ENCODE results near the gene ZC3H6. TPM values are rescaled to one million over a fixed set of nuclear protein-coding genes. Genes with fewer than 3 reads are reported as not detected.

ZC3H6 gene
- polyA plus RNA-seq, 2 of the 4 experiments (the other 2 are of a cell fraction), result 0.75 to 1.9 TPM

GRCh38 chr2:112256654-112257053, 18.7 kb upstream of the ZC3H6 start:
- 90% methylated on average over 2 of the region's 2 CpGs for WGBS (ENCODE audit: missing lambda C conversion rate)
- ATAC-seq, result no peak
- ChIA-PET CTCF (no interaction called here), POLR2A (no interaction called here)
- no peak overlapping the region for H3K4me2 ChIP-seq
- no peak for DNase-seq (ENCODE audit: low read depth in 1 of 2, low spot score in 1 of 2)
- H3K4me3 ChIP-seq, result no peak overlapping the region
- H3K9me3 ChIP-seq, result no peaks in the 10 kb centered on the region
- peaks cover 7% of the 10 kb centered on the region; the same call in 2 of the 3 replicates for H3K4me1 ChIP-seq
- no peak for FAIRE-seq
- TF ChIP-seq CTCF (IDR thresholded peaks at IDR 0.05) (no peak), USF2 (IDR thresholded peaks at IDR 0.05) (no peak), HDAC2 (IDR thresholded peaks at IDR 0.05) (no peak), PBX3 (IDR thresholded peaks at IDR 0.05) (no peak), BHLHE40 (IDR thresholded peaks at IDR 0.05; ENCODE audit: low read depth, low read length) (no peak), MAZ (IDR thresholded peaks at IDR 0.05; ENCODE audit: borderline replicate concordance, low read depth, low read length) (no peak), SMC3 (IDR thresholded peaks at IDR 0.05) (no peak), MAX (IDR thresholded peaks at IDR 0.05) (no peak), POLR2AphosphoS2 (conservative IDR thresholded peaks at IDR 0.05; ENCODE audit: low read length) (no peak), HMGXB4 (CRISPR knock-in tag; IDR thresholded peaks at IDR 0.05; ENCODE audit: borderline replicate concordance) (no peak)
- H3K27ac ChIP-seq, result no peak overlapping the region

- ATAC-seq, result no peak
- Histone ChIP-seq H3K4me2 (no peak overlapping the region), H3K4me1 (peaks cover 7% of the 10 kb centered on the region; the same call in 2 of the 3 replicates), H3K27ac (no peak overlapping the region), H3K4me3 (no peak overlapping the region), H3K9me3 (peaks cover 2% of the 10 kb centered on the region)
- DNase-seq (ENCODE audit: low read depth in 1 of 2, low spot score in 1 of 2), result peak in 1 of 2 experiments; percentile 13
- 63% methylated on average over 4 of the region's 4 CpGs for WGBS (ENCODE audit: missing lambda C conversion rate)
- TF ChIP-seq MAFK (IDR thresholded peaks at IDR 0.05; ENCODE audit: partially characterized antibody) (peak; percentile 23), RNF2 (IDR thresholded peaks at IDR 0.05; ENCODE audit: borderline replicate concordance, low read depth) (no peak), ZFP36 (IDR thresholded peaks at IDR 0.05; ENCODE audit: borderline replicate concordance, partially characterized antibody) (no peak), REST (IDR thresholded peaks at IDR 0.05) (no peak), NR3C1 (IDR thresholded peaks at IDR 0.05) (no peak), RFX5 (IDR thresholded peaks at IDR 0.05) (no peak), FOSB (CRISPR knock-in tag; IDR thresholded peaks at IDR 0.05) (no peak), HES2 (IDR thresholded peaks at IDR 0.05) (no peak)
- CTCF ChIA-PET, result no interaction called here
- FAIRE-seq, result no peak
- POLR2A ChIA-PET, result no interaction called here
These were observed 17.8 kb upstream of the ZC3H6 start for GRCh38 chr2:112257575-112257974.

Measured in A549 (cell line).